HEK293 (cell line): Measurements from ENCODE around the gene NRN1L.

Experiments
- GLIS1 ChIP-seq: fragments of 450-650 bp; formaldehyde crosslinking; IDR thresholded peaks from 2 replicates; pipeline ENCODE4 v1.5.1; 2016; ENCODE audit warnings: missing biosample characterization, missing genetic modification characterization
- REST ChIP-seq: fragments of 450-650 bp; formaldehyde crosslinking; IDR thresholded peaks from 2 replicates; pipeline ENCODE4 v1.5.1; 2016; ENCODE audit warnings: missing biosample characterization, missing genetic modification characterization
- SETDB1 ChIP-seq: IDR thresholded peaks from one replicate; pipeline ENCODE4 v1.6.1; 2017; ENCODE audit warnings: mild to moderate bottlenecking, low read length, moderate library complexity, mixed read lengths; ENCODE audit not compliant: insufficient read length
- ZBTB21 ChIP-seq: fragments of 450-650 bp; formaldehyde crosslinking; IDR thresholded peaks from 2 replicates; pipeline ENCODE4 v1.5.1; 2017; ENCODE audit warnings: missing biosample characterization, missing genetic modification characterization
- ZNF112 ChIP-seq: fragments of 450-650 bp; formaldehyde crosslinking; IDR thresholded peaks from 2 replicates; pipeline ENCODE4 v1.5.0; 2017; ENCODE audit warnings: missing biosample characterization, missing genetic modification characterization
- ZNF155 ChIP-seq: fragments of 450-650 bp; formaldehyde crosslinking; IDR thresholded peaks from 2 replicates; pipeline ENCODE4 v1.5.1; 2016; ENCODE audit warnings: missing biosample characterization, missing genetic modification characterization
- ZNF184 ChIP-seq: fragments of 450-650 bp; IDR thresholded peaks from 2 replicates; pipeline ENCODE4 v1.5.1; 2018; ENCODE audit warnings: missing biosample characterization, mild to moderate bottlenecking, missing genetic modification characterization
- ZNF24 ChIP-seq: fragments of 450-650 bp; formaldehyde crosslinking; IDR thresholded peaks from 2 replicates; pipeline ENCODE4 v1.5.1; 2016; ENCODE audit warnings: missing biosample characterization, missing genetic modification characterization
- ZNF311 ChIP-seq: fragments of 450-650 bp; formaldehyde crosslinking; IDR thresholded peaks from 2 replicates; pipeline ENCODE4 v1.5.1; 2017; ENCODE audit warnings: missing biosample characterization, missing genetic modification characterization, borderline replicate concordance
- ZNF558 ChIP-seq: fragments of 450-650 bp; formaldehyde crosslinking; IDR thresholded peaks from 2 replicates; pipeline ENCODE4 v1.5.1; 2016; ENCODE audit warnings: missing biosample characterization, missing genetic modification characterization
- ZNF580 ChIP-seq: fragments of 450-650 bp; formaldehyde crosslinking; IDR thresholded peaks from 2 replicates; pipeline ENCODE4 v1.5.1; 2016; ENCODE audit warnings: missing biosample characterization, missing genetic modification characterization
- TF ChIP-seq, protein P1 (sequence below): fragments of 450-650 bp; formaldehyde crosslinking; IDR thresholded peaks from 2 replicates; pipeline ENCODE4 v1.5.1; 2016; ENCODE audit warnings: missing biosample characterization, missing genetic modification characterization
- TF ChIP-seq, protein P2 (sequence below): fragments of 450-650 bp; formaldehyde crosslinking; IDR thresholded peaks from 2 replicates; pipeline ENCODE4 v1.5.1; 2016; ENCODE audit warnings: missing biosample characterization, missing genetic modification characterization

GRCh38 chr16:67869653-67870052 is 15.0 kb upstream of the NRN1L start:
- no peak for TF ChIP-seq ZNF24
- TF ChIP-seq ZNF580 = no peak
- TF ChIP-seq ZNF311 (tag by site-specific recombination) = no peak
- no peak for TF ChIP-seq GLIS1 (tag by site-specific recombination)
- no peak for TF ChIP-seq SETDB1
- TF ChIP-seq, protein P1, sequence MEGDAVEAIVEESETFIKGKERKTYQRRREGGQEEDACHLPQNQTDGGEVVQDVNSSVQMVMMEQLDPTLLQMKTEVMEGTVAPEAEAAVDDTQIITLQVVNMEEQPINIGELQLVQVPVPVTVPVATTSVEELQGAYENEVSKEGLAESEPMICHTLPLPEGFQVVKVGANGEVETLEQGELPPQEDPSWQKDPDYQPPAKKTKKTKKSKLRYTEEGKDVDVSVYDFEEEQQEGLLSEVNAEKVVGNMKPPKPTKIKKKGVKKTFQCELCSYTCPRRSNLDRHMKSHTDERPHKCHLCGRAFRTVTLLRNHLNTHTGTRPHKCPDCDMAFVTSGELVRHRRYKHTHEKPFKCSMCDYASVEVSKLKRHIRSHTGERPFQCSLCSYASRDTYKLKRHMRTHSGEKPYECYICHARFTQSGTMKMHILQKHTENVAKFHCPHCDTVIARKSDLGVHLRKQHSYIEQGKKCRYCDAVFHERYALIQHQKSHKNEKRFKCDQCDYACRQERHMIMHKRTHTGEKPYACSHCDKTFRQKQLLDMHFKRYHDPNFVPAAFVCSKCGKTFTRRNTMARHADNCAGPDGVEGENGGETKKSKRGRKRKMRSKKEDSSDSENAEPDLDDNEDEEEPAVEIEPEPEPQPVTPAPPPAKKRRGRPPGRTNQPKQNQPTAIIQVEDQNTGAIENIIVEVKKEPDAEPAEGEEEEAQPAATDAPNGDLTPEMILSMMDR (tag by site-specific recombination) = no peak
- TF ChIP-seq, protein P2, sequence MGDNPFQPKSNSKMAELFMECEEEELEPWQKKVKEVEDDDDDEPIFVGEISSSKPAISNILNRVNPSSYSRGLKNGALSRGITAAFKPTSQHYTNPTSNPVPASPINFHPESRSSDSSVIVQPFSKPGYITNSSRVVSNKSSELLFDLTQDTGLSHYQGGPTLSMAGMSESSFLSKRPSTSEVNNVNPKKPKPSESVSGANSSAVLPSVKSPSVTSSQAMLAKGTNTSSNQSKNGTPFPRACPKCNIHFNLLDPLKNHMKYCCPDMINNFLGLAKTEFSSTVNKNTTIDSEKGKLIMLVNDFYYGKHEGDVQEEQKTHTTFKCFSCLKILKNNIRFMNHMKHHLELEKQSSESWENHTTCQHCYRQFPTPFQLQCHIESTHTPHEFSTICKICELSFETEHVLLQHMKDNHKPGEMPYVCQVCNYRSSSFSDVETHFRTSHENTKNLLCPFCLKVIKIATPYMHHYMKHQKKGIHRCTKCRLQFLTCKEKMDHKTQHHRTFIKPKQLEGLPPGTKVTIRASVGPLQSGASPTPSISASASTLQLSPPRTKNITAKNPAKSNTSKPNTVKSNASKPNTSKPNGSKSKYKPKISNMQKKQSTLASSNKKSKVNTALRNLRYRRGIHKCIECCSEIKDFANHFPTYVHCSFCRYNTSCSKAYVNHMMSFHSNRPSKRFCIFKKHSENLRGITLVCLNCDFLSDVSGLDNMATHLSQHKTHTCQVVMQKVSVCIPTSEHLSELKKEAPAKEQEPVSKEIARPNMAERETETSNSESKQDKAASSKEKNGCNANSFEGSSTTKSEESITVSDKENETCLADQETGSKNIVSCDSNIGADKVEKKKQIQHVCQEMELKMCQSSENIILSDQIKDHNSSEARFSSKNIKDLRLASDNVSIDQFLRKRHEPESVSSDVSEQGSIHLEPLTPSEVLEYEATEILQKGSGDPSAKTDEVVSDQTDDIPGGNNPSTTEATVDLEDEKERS (tag by site-specific recombination) = no peak
- TF ChIP-seq ZBTB21 = no peak
- no peak for TF ChIP-seq ZNF155 (tag by site-specific recombination)
- no peak for TF ChIP-seq REST
- no peak for TF ChIP-seq ZNF558
- no peak for TF ChIP-seq ZNF112 (tag by site-specific recombination)
- TF ChIP-seq ZNF184 = no peak
